H1 (cell line): ENCODE data around the gene LRRC46. TPM values are rescaled to one million over a fixed set of nuclear protein-coding genes. Genes with fewer than 3 reads are reported as not detected.

ENCODE experiments used
- CTCF ChIA-PET: fragments of 300-600 bp; sonication (Branson Sonifier 250); formaldehyde crosslinking; loops from one replicate; lab custom pipeline; 2021; ENCODE audit not compliant: partially characterized antibody; lab: Charles Lee
- POLR2A ChIA-PET: fragments of 300-600 bp; sonication (Branson Sonifier 250); formaldehyde crosslinking; loops from one replicate; lab custom pipeline; 2021; ENCODE audit warnings: inconsistent platforms; ENCODE audit not compliant: partially characterized antibody; lab: Charles Lee
- DNase-seq, 2 experiments: peaks; one replicate each; pipeline versions ENCODE4 v3.0.0 to v3.0.0-alpha.2; 2010 to 2022; ENCODE audit warnings: low spot score in 2 of 2, low read depth in 1 of 2, mixed read lengths in 1 of 2
- FAIRE-seq: peaks from 2 replicates; lab custom pipeline; 2011; peaks lifted over from hg19 to GRCh38; lab: Jason Lieb, UNC
- H2AFZ ChIP-seq: 2 replicates; pipeline ENCODE4 v1.8.1; 2012; ENCODE audit warnings: low read length, inconsistent platforms
- H2AK5ac ChIP-seq: 2 replicates; pipeline ENCODE4 v1.6.1; 2013; ENCODE audit warnings: low read depth, low read length
- H2BK120ac ChIP-seq: replicated peaks from 2 replicates; pipeline ENCODE3; 2013; ENCODE audit warnings: low read depth, low read length, inconsistent platforms
- H2BK12ac ChIP-seq: 2 replicates; pipeline ENCODE4 v1.6.1; 2013; ENCODE audit warnings: low read depth, low read length
- H2BK15ac ChIP-seq: 2 replicates; pipeline ENCODE4 v1.6.1; 2013; ENCODE audit warnings: low read length
- H2BK20ac ChIP-seq: 2 replicates; pipeline ENCODE4 v1.6.1; 2013; ENCODE audit warnings: low read length
- H2BK5ac ChIP-seq: 2 replicates; pipeline ENCODE4 v1.6.1; 2013; ENCODE audit warnings: low read depth, low read length
- H3K14ac ChIP-seq: 2 replicates; pipeline ENCODE4 v1.6.1; 2013; ENCODE audit warnings: inconsistent platforms; ENCODE audit not compliant: insufficient read length
- H3K18ac ChIP-seq: 2 replicates; pipeline ENCODE4 v1.6.1; 2013; ENCODE audit warnings: low read length; ENCODE audit errors: extremely low read depth
- H3K23ac ChIP-seq: 2 replicates; pipeline ENCODE4 v1.6.1; 2013; ENCODE audit warnings: inconsistent platforms; ENCODE audit not compliant: insufficient read length
- H3K23me2 ChIP-seq: 2 replicates; pipeline ENCODE4 v1.6.1; 2013; ENCODE audit warnings: low read depth, low read length
- H3K27ac ChIP-seq: 2 replicates; pipeline ENCODE4 v1.6.1; 2011; ENCODE audit warnings: low read depth, low read length, inconsistent platforms
- H3K27me3 ChIP-seq, 4 experiments: replicated peaks in 1 of 4; 1 replicate in 1 of 4; 2 replicates in 3 of 4; pipeline versions ENCODE4 v1.6.1 to v1.8.1; 2011 to 2013; ENCODE audit warnings: low read length in 3 of 4, mild to moderate bottlenecking in 3 of 4, inconsistent platforms in 2 of 4, mixed read lengths in 2 of 4, moderate library complexity in 1 of 4; ENCODE audit not compliant: control insufficient read depth in 3 of 4, insufficient read depth in 3 of 4; ENCODE audit errors: extremely low read depth in 1 of 4
- H3K36me3 ChIP-seq, 4 experiments: 2 replicates each; pipeline versions ENCODE4 v1.6.1 to v1.8.1; 2011 to 2013; ENCODE audit warnings: mild to moderate bottlenecking in 4 of 4, low read length in 3 of 4, moderate library complexity in 2 of 4, control low read depth in 1 of 4, inconsistent platforms in 1 of 4; ENCODE audit not compliant: insufficient read depth in 4 of 4, control insufficient read depth in 2 of 4
- H3K4ac ChIP-seq: replicated peaks from 2 replicates; pipeline ENCODE3; 2013; ENCODE audit warnings: low read length, low read depth, mixed read lengths, inconsistent platforms; ENCODE audit not compliant: insufficient read length
- H3K4me1 ChIP-seq, 4 experiments: replicated peaks in 1 of 4; 1 replicate in 1 of 4; 2 replicates in 3 of 4; pipeline versions ENCODE4 v1.6.1 to v1.8.1; 2011 to 2013; ENCODE audit warnings: low read length in 3 of 4, inconsistent platforms in 2 of 4, mixed read lengths in 1 of 4; ENCODE audit not compliant: insufficient read depth in 4 of 4, control insufficient read depth in 3 of 4
- H3K4me2 ChIP-seq, 2 experiments: 2 replicates each; pipeline versions ENCODE4 v1.6.1 to v1.8.1; 2011 to 2013; ENCODE audit warnings: low read depth in 2 of 2, low read length in 2 of 2, control low read depth in 1 of 2, inconsistent platforms in 1 of 2, mild to moderate bottlenecking in 1 of 2; ENCODE audit not compliant: insufficient read depth in 1 of 2
- H3K4me3 ChIP-seq, 4 experiments: fragments of 200-600, 300-600 bp in 1 of 4; sonication (generic), shearing (Covaris generic), sonication (Bioruptor Twin) in 1 of 4; 2 replicates each; pipeline versions ENCODE4 v1.5.1 to v1.8.1; 2011 to 2016; ENCODE audit warnings: low read length in 4 of 4, low read depth in 3 of 4, control low read depth in 2 of 4, inconsistent platforms in 2 of 4, mild to moderate bottlenecking in 2 of 4, mixed read lengths in 1 of 4, moderate library complexity in 1 of 4; ENCODE audit not compliant: insufficient read depth in 2 of 4; ENCODE audit errors: extremely low read depth in 1 of 4
- H3K56ac ChIP-seq: replicated peaks from 2 replicates; pipeline ENCODE3; 2013; ENCODE audit warnings: low read depth, mild to moderate bottlenecking, mixed read lengths, low read length, inconsistent platforms; ENCODE audit not compliant: insufficient read length
- H3K79me1 ChIP-seq: 2 replicates; pipeline ENCODE4 v1.6.1; 2013; ENCODE audit warnings: low read depth, low read length, control low read depth
- H3K79me2 ChIP-seq, 2 experiments: 2 replicates each; pipeline versions ENCODE4 v1.6.1 to v1.8.1; 2012 to 2013; ENCODE audit warnings: low read length in 2 of 2, mild to moderate bottlenecking in 2 of 2, inconsistent platforms in 1 of 2; ENCODE audit not compliant: insufficient read depth in 2 of 2, control insufficient read depth in 1 of 2
- H3K9ac ChIP-seq, 4 experiments: replicated peaks in 1 of 4; 1 replicate in 1 of 4; 2 replicates in 3 of 4; pipeline versions ENCODE4 v1.6.1 to v1.8.1; 2011 to 2013; ENCODE audit warnings: low read depth in 3 of 4, low read length in 3 of 4, control low read depth in 2 of 4, mild to moderate bottlenecking in 2 of 4, moderate library complexity in 2 of 4, inconsistent platforms in 1 of 4; ENCODE audit errors: extremely low read depth in 1 of 4
- H3K9me3 ChIP-seq, 2 experiments: 2 replicates each; pipeline versions ENCODE4 v1.6.1 to v1.8.1; 2012 to 2013; ENCODE audit warnings: mild to moderate bottlenecking in 2 of 2, moderate library complexity in 2 of 2, control low read depth in 1 of 2, inconsistent platforms in 1 of 2, low read depth in 1 of 2, low read length in 1 of 2, mixed read lengths in 1 of 2; ENCODE audit not compliant: insufficient read depth in 2 of 2
- H4K20me1 ChIP-seq, 2 experiments: replicated peaks in 1 of 2; 2 replicates each; pipeline versions ENCODE3 to v1.8.1; 2011 to 2013; ENCODE audit warnings: inconsistent platforms in 2 of 2, low read length in 2 of 2, mild to moderate bottlenecking in 1 of 2; ENCODE audit not compliant: insufficient read depth in 2 of 2, control insufficient read depth in 1 of 2
- H4K5ac ChIP-seq: 2 replicates; pipeline ENCODE4 v1.6.1; 2013; ENCODE audit warnings: low read length, low read depth, mixed read lengths, inconsistent platforms; ENCODE audit not compliant: insufficient read length
- H4K8ac ChIP-seq: 2 replicates; pipeline ENCODE4 v1.8.0; 2013; ENCODE audit warnings: mild to moderate bottlenecking, moderate library complexity, low read length, inconsistent platforms; ENCODE audit not compliant: insufficient read depth; ENCODE audit errors: extremely low read depth
- H4K91ac ChIP-seq: replicated peaks from 2 replicates; pipeline ENCODE3; 2013; ENCODE audit warnings: low read length, mixed read lengths, inconsistent platforms; ENCODE audit not compliant: insufficient read length
- CTBP2 ChIP-seq: IDR thresholded peaks from 2 replicates; pipeline ENCODE4 v1.7.0; 2011; ENCODE audit warnings: borderline replicate concordance, mild to moderate bottlenecking, moderate library complexity, mixed read lengths, low read length; ENCODE audit not compliant: insufficient read depth, insufficient read length
- HDAC2 ChIP-seq, 2 experiments: fragments of 300-600 bp in 1 of 2; sonication (generic) in 1 of 2; IDR thresholded peaks; 2 replicates each; pipeline ENCODE4 v1.6.1; 2011 to 2012; ENCODE audit warnings: low read depth in 2 of 2, low read length in 2 of 2, mild to moderate bottlenecking in 2 of 2, moderate library complexity in 2 of 2, borderline replicate concordance in 1 of 2, inconsistent platforms in 1 of 2
- KDM1A ChIP-seq: fragments of 200-600, 300-600 bp; sonication (generic); IDR thresholded peaks from 2 replicates; pipeline ENCODE4 v1.7.1; 2016; ENCODE audit warnings: mild to moderate bottlenecking, low read length, borderline replicate concordance
- POLR2A ChIP-seq, 2 experiments: IDR thresholded peaks; 1 replicate in 1 of 2; 2 replicates in 1 of 2; pipeline ENCODE4 v1.6.1; 2011; ENCODE audit warnings: low read depth in 2 of 2, low read length in 2 of 2, mild to moderate bottlenecking in 2 of 2; ENCODE audit errors: control extremely low read depth in 1 of 2
- POU5F1 ChIP-seq: IDR thresholded peaks from 2 replicates; pipeline ENCODE4 v1.6.1; 2011; ENCODE audit warnings: low read depth, mild to moderate bottlenecking, low read length, moderate library complexity
- SIN3A ChIP-seq, 2 experiments: IDR thresholded peaks in 1 of 2; conservative IDR thresholded peaks in 1 of 2; 2 replicates each; pipeline ENCODE4 v1.6.1; 2011 to 2012; ENCODE audit warnings: low read length in 2 of 2, improper control_type of control experiment in 1 of 2, low read depth in 1 of 2, mild to moderate bottlenecking in 1 of 2
- WGBS, 2 experiments: shearing (Covaris generic) in 1 of 2; methylation state at CpG; one replicate each; pipeline versions ENCODE4 v1.1.6 to v1.1.7; 2013 to 2015; ENCODE audit warnings: low lambda C conversion rate in 2 of 2, mixed read lengths in 2 of 2, inconsistent platforms in 1 of 2, low coverage in 1 of 2, missing lambda C conversion rate in 1 of 2; ENCODE audit not compliant: insufficient replicate concordance in 2 of 2, insufficient coverage in 1 of 2, insufficient read length in 1 of 2; ENCODE audit errors: extremely low coverage in 1 of 2, missing lambda C conversion rate in 1 of 2; 5-methylcytosine and 5-hydroxymethylcytosine counted together
- polyA plus RNA-seq, 7 experiments: library from polyadenylated mRNA; depleted of rRNA in 3 of 7; stranded (reverse) in 5 of 7; unstranded in 2 of 7; fragments of >200 nt in 5 of 7; fragments of 200-250 nt in 2 of 7; gene quantifications; 1 replicate in 5 of 7; 2 replicates in 1 of 7; 4 replicates in 1 of 7; pipeline versions ENCODE4 v1.2.1 to v1.2.3, GENCODE V29; 2011 to 2013; ENCODE audit warnings: missing spikeins in 2 of 7, mixed read lengths in 2 of 7
- total RNA-seq: library from RNA; stranded (reverse); fragmentation: NEBNext Ultra II Directional; extraction: Animal tissue kit (Norgen Biotek cat#: 25700); gene quantifications from 2 replicates; pipeline ENCODE4 v1.2.1, GENCODE V29; 2021
- TF ChIP-seq, protein P1 (sequence below): IDR thresholded peaks from 2 replicates; pipeline ENCODE4 v1.6.1; 2012; ENCODE audit warnings: low read length, inconsistent platforms

The LRRC46 gene
- total and polyA plus RNA-seq, 2 of the 8 experiments (the other 6 are each of a cell fraction or from before 2014, with no cell fraction given), result 0.18 TPM; not detected in 1

DNA sequence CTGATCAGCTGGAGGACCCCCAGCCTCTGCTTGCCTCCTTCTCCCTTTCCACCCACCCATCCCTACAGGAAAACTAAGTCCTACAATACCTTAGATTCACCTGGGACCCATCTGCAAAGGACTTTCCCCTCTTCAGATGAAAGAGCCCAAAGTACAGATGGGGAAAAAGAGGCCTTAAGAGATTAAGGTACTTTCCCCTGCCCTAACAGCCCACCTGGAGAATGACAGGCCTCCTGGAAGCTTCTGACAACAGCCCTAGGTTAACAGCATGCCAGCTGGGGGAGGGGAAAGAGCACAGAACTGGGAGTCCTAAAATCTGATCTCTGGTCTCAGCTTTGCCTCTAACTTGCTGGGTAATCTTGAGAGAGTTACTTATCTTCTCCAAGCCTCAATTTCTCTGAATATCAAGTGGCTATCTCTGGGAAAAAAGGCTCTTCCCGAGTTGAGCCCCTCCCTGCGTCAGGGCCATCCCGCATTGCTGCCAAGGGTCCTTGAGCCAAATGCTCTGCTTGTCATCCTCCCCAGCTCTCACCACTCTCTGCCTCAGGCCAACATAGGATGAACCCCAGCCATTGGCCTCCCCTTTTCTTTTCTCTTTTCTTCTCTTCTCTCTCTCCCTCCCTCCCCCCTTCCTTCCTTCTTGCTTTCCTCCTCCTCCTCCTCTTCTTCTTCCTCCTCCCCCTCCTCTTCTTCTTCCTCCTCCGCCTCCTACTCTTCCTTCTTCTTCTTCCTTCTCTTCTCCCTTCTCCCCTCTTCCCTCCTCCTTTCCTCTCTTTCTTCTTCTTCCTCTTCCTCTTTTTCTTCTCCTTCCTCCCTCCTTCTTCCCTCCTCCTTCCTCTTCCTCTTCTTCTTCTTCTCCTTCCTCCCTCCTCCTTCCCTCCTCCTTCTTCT lies 42.0 kb downstream of the LRRC46 start:
- POLR2A ChIA-PET, result interaction anchor here (1.5 to 3.6 kb wide), 7 partner anchors 9 to 29 kb away, joined by 5 to 17 read pairs (median 7); partner anchors contain the start of gene SP2
- WGBS, 2 experiments, result 43% methylated on average over 4 of the region's 4 CpGs; no CpG with 5 or more reads in 1 of the 2 experiments
- no peak overlapping the region for H3K9ac ChIP-seq
- no peaks in the 10 kb centered on the region for H3K9me3 ChIP-seq
- H2BK12ac ChIP-seq, result peak overlapping the region; percentile 60; the same call in 1 of the 2 replicates
- no peak overlapping the region for H3K56ac ChIP-seq
- FAIRE-seq, result no peak
- H2BK20ac ChIP-seq, result peak overlapping the region; percentile 90; the same call in 1 of the 2 replicates
- no peak overlapping the region for H4K8ac ChIP-seq
- H3K79me1 ChIP-seq, result no peaks in the 10 kb centered on the region
- no peak overlapping the region for H2BK120ac ChIP-seq
- H4K91ac ChIP-seq, result no peak overlapping the region
- no peak overlapping the region for H3K14ac ChIP-seq
- H3K4me3 ChIP-seq, result peak overlapping the region in 2 of 4 experiments; percentile 53 to 57; a peak in 5 of 8 replicates
- no peak overlapping the region for H2BK15ac ChIP-seq
- H4K5ac ChIP-seq, result no peak overlapping the region
- CTCF ChIA-PET, result interaction anchor here (1.3 to 10.7 kb wide), 6 partner anchors 10 to 24 kb away, joined by 3 to 257 read pairs (median 6); partner anchors contain the start of genes SCRN2 and SP6
- H3K23me2 ChIP-seq, result peaks cover 4% of the 10 kb centered on the region; the same call in 1 of the 2 replicates
- H2BK5ac ChIP-seq, result peak overlapping the region; percentile 21; the same call in 1 of the 2 replicates
- peak in 1 of 2 experiments; percentile 54 for DNase-seq
- H3K79me2 ChIP-seq, result no peaks in the 10 kb centered on the region
- peak overlapping the region; percentile 22 for H3K4ac ChIP-seq
- H3K27ac ChIP-seq, result no peak overlapping the region
- H2AFZ ChIP-seq, result no peak overlapping the region
- peak overlapping the region; percentile 88 to 90 for H3K4me2 ChIP-seq
- peak overlapping the region; percentile 48 for H3K18ac ChIP-seq
- no peaks in the 10 kb centered on the region for H4K20me1 ChIP-seq
- H3K27me3 ChIP-seq, result peaks cover 3 to 25% (median 17%) of the 10 kb centered on the region in 4 experiments; a peak in 5 of 7 replicates
- 0 out of 2 replicates have a peak overlapping the region, but pooled peaks have one; percentile 80 for H2AK5ac ChIP-seq
- no peak overlapping the region for H3K23ac ChIP-seq
- H3K36me3 ChIP-seq, result no peaks in the 10 kb centered on the region
- peaks cover 21 to 46% (median 30%) of the 10 kb centered on the region in 4 experiments for H3K4me1 ChIP-seq
- TF ChIP-seq KDM1A (peak; percentile 89), SIN3A (conservative IDR thresholded peaks at IDR 0.05 in 1 of 2, IDR thresholded peaks at IDR 0.05 in 1 of 2; ENCODE audit: low read depth in 1 of 2, low read length in 2 of 2) (peak in 1 of 2 experiments; percentile 88; a peak in 2 of 4 replicates), POU5F1 (no peak), CTBP2 (no peak), HDAC2 (IDR thresholded peaks at IDR 0.05; ENCODE audit: borderline replicate concordance in 1 of 2, low read depth in 2 of 2, low read length in 2 of 2) (0 out of 4 replicates have a peak, but pooled peaks of 1 of the 2 experiments have one; percentile 41), POLR2A (IDR thresholded peaks at IDR 0.05; ENCODE audit: control extremely low read depth in 1 of 2, low read depth in 2 of 2, low read length in 2 of 2) (no peak)
- TF ChIP-seq, protein P1, sequence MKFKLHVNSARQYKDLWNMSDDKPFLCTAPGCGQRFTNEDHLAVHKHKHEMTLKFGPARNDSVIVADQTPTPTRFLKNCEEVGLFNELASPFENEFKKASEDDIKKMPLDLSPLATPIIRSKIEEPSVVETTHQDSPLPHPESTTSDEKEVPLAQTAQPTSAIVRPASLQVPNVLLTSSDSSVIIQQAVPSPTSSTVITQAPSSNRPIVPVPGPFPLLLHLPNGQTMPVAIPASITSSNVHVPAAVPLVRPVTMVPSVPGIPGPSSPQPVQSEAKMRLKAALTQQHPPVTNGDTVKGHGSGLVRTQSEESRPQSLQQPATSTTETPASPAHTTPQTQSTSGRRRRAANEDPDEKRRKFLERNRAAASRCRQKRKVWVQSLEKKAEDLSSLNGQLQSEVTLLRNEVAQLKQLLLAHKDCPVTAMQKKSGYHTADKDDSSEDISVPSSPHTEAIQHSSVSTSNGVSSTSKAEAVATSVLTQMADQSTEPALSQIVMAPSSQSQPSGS, result no peak
